Measurements from ENCODE around the gene CLCN4.

- no peak for TF ChIP-seq EZH2 (IDR thresholded peaks at IDR 0.05; ENCODE audit: borderline replicate concordance, low read depth, low read length, severe bottlenecking)
- TF ChIP-seq CTCF (IDR thresholded peaks at IDR 0.05; ENCODE audit: borderline replicate concordance, extremely low read depth, low read length, poor library complexity, severe bottlenecking): no peak
These were observed 121.9 kb downstream of the CLCN4 start for GRCh38 chrX:10278716-10279115.

Measured in DND-41 (cell line).